Cardiac atrium fibroblast (primary cell): ENCODE data around the gene KRT2. TPM values are rescaled to one million over a fixed set of nuclear protein-coding genes. Genes with fewer than 3 reads are reported as not detected.

Source experiments
- total RNA-seq: library from RNA; depleted of rRNA; stranded (reverse); fragments of >200 nt; gene quantifications from 2 replicates; pipeline ENCODE4 v1.2.3, GENCODE V29; 2015

Gene KRT2
- total RNA-seq = not detected in 2 replicates

GRCh38 chr12:52651726-52652261 is at the start of gene KRT2:
KRT2 (minus strand) TSS chr12:52652211; CDS start chr12:52652142, 69 bp downstream.

GRCh38 chr12:52680363-52680762 is 28.4 kb upstream of the KRT2 start, which contains the start of gene KRT1:
KRT1 (minus strand) TSS chr12:52680407; CDS start chr12:52680348, 59 bp downstream.

GRCh38 chr12:52618216-52618615 is 33.8 kb downstream of the KRT2 start, which contains the start of gene KRT73:
KRT73 (minus strand) TSS chr12:52618559; CDS start chr12:52618524, 35 bp downstream.

GRCh38 chr12:52600941-52601481 is 51.0 kb downstream of the KRT2 start, which contains the start of gene KRT72:
KRT72 (minus strand) TSS chr12:52601463; CDS start chr12:52601452, 11 bp downstream.

Other genes starting within 250 kb of the KRT2 start
- not detected in 2 replicates for gene KRT82, start 245.9 kb downstream of the KRT2 start, total RNA-seq
- gene KRT75, start 217.8 kb downstream of the KRT2 start, total RNA-seq = not detected in 2 replicates
- not detected in 2 replicates for gene KRT6B, start 200.1 kb downstream of the KRT2 start, total RNA-seq
- not detected in 2 replicates for gene KRT6C, start 178.4 kb downstream of the KRT2 start, total RNA-seq
- gene KRT6A, start 159.0 kb downstream of the KRT2 start, total RNA-seq = not detected in 2 replicates
- not detected in 2 replicates for gene KRT5, start 131.8 kb downstream of the KRT2 start, total RNA-seq
- gene KRT71, start 99.1 kb downstream of the KRT2 start, total RNA-seq = not detected in 2 replicates
- gene KRT74, start 78.4 kb downstream of the KRT2 start, total RNA-seq = not detected in 2 replicates
- not detected in 2 replicates for gene KRT72, start 50.7 kb downstream of the KRT2 start, total RNA-seq
- not detected in 2 replicates for gene KRT73, start 33.7 kb downstream of the KRT2 start, total RNA-seq
- not detected in 2 replicates for gene KRT1, start 28.2 kb upstream of the KRT2 start, total RNA-seq
- gene KRT77, start 51.3 kb upstream of the KRT2 start, total RNA-seq = not detected in 2 replicates
- gene KRT76, start 125.1 kb upstream of the KRT2 start, total RNA-seq = not detected in 2 replicates
- gene KRT3, start 143.9 kb upstream of the KRT2 start, total RNA-seq = not detected in 2 replicates
- gene KRT4, start 161.9 kb upstream of the KRT2 start, total RNA-seq = not detected in 2 replicates
- not detected in 2 replicates for gene KRT79, start 182.1 kb upstream of the KRT2 start, total RNA-seq
- gene KRT78, start 196.8 kb upstream of the KRT2 start, total RNA-seq = not detected in 2 replicates